K562 treated with DMSO at 1 percent for 24 hours (cell line): ENCODE results near the gene HNF1B. TPM values are rescaled to one million over a fixed set of nuclear protein-coding genes. Genes with fewer than 3 reads are reported as not detected.

Experiments used
- total RNA-seq: library from RNA; unstranded; fragments of 300-600 nt; gene quantifications from 2 replicates; pipeline ENCODE4 v1.2.3, GENCODE V29; 2022; ENCODE audit warnings: low read depth; ENCODE audit not compliant: insufficient read depth

HNF1B gene
- total RNA-seq = not detected in 2 replicates

GRCh38 chr17:37744961-37745800 is at the start of gene HNF1B:
Gene HNF1B (minus strand): TSS chr17:37745059. CDS start chr17:37744884, 175 bp downstream.

GRCh38 chr17:37643118-37643766 is 101.6 kb downstream of the HNF1B start, which contains the start of gene DDX52:
Gene DDX52 (minus strand): TSS chr17:37643446. CDS start chr17:37643420, 26 bp downstream.

Other genes starting within 250 kb of the HNF1B start
- 16.4 and 23.4 TPM in 2 replicates for gene SYNRG, start 135.6 kb downstream of the HNF1B start, total RNA-seq
- gene DDX52, start 101.6 kb downstream of the HNF1B start, total RNA-seq = 8.7 and 9.2 TPM in 2 replicates
- gene TBC1D3K, start 179.4 kb upstream of the HNF1B start, total RNA-seq = not detected in 2 replicates
- gene TBC1D3L, start 244.0 kb upstream of the HNF1B start, total RNA-seq = 2.1 and 2.8 TPM in 2 replicates